Neural cell (in vitro differentiated cells): ENCODE results near the gene SLCO3A1. TPM values are rescaled to one million over a fixed set of nuclear protein-coding genes. Genes with fewer than 3 reads are reported as not detected.

ENCODE experiments used
- H2AFZ ChIP-seq: fragments of 200-600, 300-800 bp; sonication (generic), shearing (Covaris generic); 2 replicates; pipeline ENCODE4 v1.6.0; 2014; ENCODE audit warnings: low read depth, mild to moderate bottlenecking, antibody characterized with exemption, low read length, moderate library complexity
- H3F3A ChIP-seq: fragments of 200-600 bp; shearing (Covaris generic); 2 replicates; pipeline ENCODE4 v1.6.1; 2016; ENCODE audit warnings: mild to moderate bottlenecking, moderate library complexity, mixed read lengths, antibody characterized with exemption, low read length; ENCODE audit not compliant: insufficient read depth, poor library complexity, severe bottlenecking
- H3K27ac ChIP-seq: fragments of 200-600, 300-800 bp; sonication (generic), shearing (Covaris generic); 2 replicates; pipeline ENCODE4 v1.5.1; 2014; ENCODE audit warnings: mild to moderate bottlenecking, low read length, moderate library complexity
- H3K27me3 ChIP-seq: fragments of 300-800, 200-600 bp; sonication (generic), shearing (Covaris generic); 2 replicates; pipeline ENCODE4 v1.6.0; 2014; ENCODE audit warnings: mild to moderate bottlenecking, low read depth, low read length, moderate library complexity; ENCODE audit not compliant: insufficient read depth
- H3K36me3 ChIP-seq: fragments of 300-800, 200-600 bp; sonication (generic), shearing (Covaris generic); 2 replicates; pipeline ENCODE4 v1.5.1; 2014; ENCODE audit warnings: mild to moderate bottlenecking, antibody characterized with exemption, low read length, moderate library complexity; ENCODE audit not compliant: insufficient read depth
- H3K4me2 ChIP-seq: fragments of 300-800, 200-600 bp; sonication (generic), shearing (Covaris generic); 2 replicates; pipeline ENCODE4 v1.6.0; 2014; ENCODE audit warnings: mild to moderate bottlenecking, low read length
- H3K4me3 ChIP-seq: fragments of 300-800, 200-600 bp; sonication (generic), shearing (Covaris generic); 2 replicates; pipeline ENCODE4 v1.5.1; 2014; ENCODE audit warnings: mild to moderate bottlenecking, low read length, moderate library complexity
- H3K79me2 ChIP-seq: fragments of 200-600 bp; shearing (Covaris generic); replicated peaks from 2 replicates; pipeline ENCODE4 v1.6.0; 2014; ENCODE audit warnings: mild to moderate bottlenecking, low read length, moderate library complexity; ENCODE audit not compliant: insufficient read depth
- H3K9ac ChIP-seq: fragments of 300-800, 200-600 bp; sonication (generic), shearing (Covaris generic); 2 replicates; pipeline ENCODE4 v1.6.1; 2016; ENCODE audit warnings: mild to moderate bottlenecking, low read length, mixed read lengths
- H3K9me2 ChIP-seq: fragments of 200-600 bp; shearing (Covaris generic); 2 replicates; pipeline ENCODE4 v1.6.1; 2016; ENCODE audit warnings: mild to moderate bottlenecking, low read length, mixed read lengths; ENCODE audit not compliant: insufficient read depth
- H3K9me3 ChIP-seq: fragments of 200-600, 300-800 bp; sonication (generic), shearing (Covaris generic); 2 replicates; pipeline ENCODE4 v1.6.1; 2016; ENCODE audit warnings: mild to moderate bottlenecking, mixed run types, low read length, moderate library complexity, mixed read lengths
- H4K20me1 ChIP-seq: fragments of 200-600 bp; shearing (Covaris generic); 2 replicates; pipeline ENCODE4 v1.6.1; 2016; ENCODE audit warnings: mild to moderate bottlenecking, mixed run types; ENCODE audit not compliant: insufficient read depth
- EP300 ChIP-seq: fragments of 450-650 bp; conservative IDR thresholded peaks from 2 replicates; pipeline ENCODE4 v1.6.1; 2014; ENCODE audit warnings: antibody characterized with exemption, mild to moderate bottlenecking, moderate library complexity; ENCODE audit not compliant: poor library complexity, severe bottlenecking
- EZH2 ChIP-seq: fragments of 200-600, 300-800 bp; shearing (Covaris generic), sonication (generic); IDR thresholded peaks from 2 replicates; pipeline ENCODE4 v1.6.1; 2014; ENCODE audit warnings: antibody characterized with exemption, low read length, borderline replicate concordance, mild to moderate bottlenecking; ENCODE audit not compliant: insufficient read depth, poor library complexity, severe bottlenecking
- MXI1 ChIP-seq: fragments of 450-650 bp; conservative IDR thresholded peaks from 2 replicates; pipeline ENCODE4 v1.6.1; 2014; ENCODE audit warnings: antibody characterized with exemption, mild to moderate bottlenecking; ENCODE audit not compliant: poor library complexity, severe bottlenecking
- POLR2AphosphoS5 ChIP-seq: IDR thresholded peaks from 2 replicates; pipeline ENCODE4 v1.6.1; 2012
- RAD21 ChIP-seq: fragments of 450-650 bp; conservative IDR thresholded peaks from 2 replicates; pipeline ENCODE4 v1.6.1; 2014; ENCODE audit warnings: antibody characterized with exemption, mild to moderate bottlenecking, moderate library complexity
- SMC3 ChIP-seq: fragments of 450-650 bp; conservative IDR thresholded peaks from 2 replicates; pipeline ENCODE4 v1.6.1; 2014; ENCODE audit warnings: antibody characterized with exemption, mild to moderate bottlenecking, moderate library complexity; ENCODE audit not compliant: poor library complexity
- TAF1 ChIP-seq: IDR thresholded peaks from 2 replicates; pipeline ENCODE4 v1.6.1; 2012; ENCODE audit warnings: low read depth
- polyA plus RNA-seq: library from polyadenylated mRNA; depleted of rRNA; stranded (reverse); fragments of >200 nt; gene quantifications from 2 replicates; pipeline ENCODE4 v1.2.3, GENCODE V29; 2014
- TF ChIP-seq, protein P1 (sequence below): fragments of 450-650 bp; IDR thresholded peaks from 2 replicates; pipeline ENCODE4 v1.5.1; 2014; ENCODE audit warnings: antibody characterized with exemption, mild to moderate bottlenecking, moderate library complexity; ENCODE audit not compliant: poor library complexity, severe bottlenecking
- TF ChIP-seq, protein P2 (sequence below): IDR thresholded peaks from 2 replicates; pipeline ENCODE4 v1.6.1; 2012; ENCODE audit warnings: borderline replicate concordance

The SLCO3A1 gene
- polyA plus RNA-seq, 1 donor from 2014 or later, result 14.2 TPM

DNA sequence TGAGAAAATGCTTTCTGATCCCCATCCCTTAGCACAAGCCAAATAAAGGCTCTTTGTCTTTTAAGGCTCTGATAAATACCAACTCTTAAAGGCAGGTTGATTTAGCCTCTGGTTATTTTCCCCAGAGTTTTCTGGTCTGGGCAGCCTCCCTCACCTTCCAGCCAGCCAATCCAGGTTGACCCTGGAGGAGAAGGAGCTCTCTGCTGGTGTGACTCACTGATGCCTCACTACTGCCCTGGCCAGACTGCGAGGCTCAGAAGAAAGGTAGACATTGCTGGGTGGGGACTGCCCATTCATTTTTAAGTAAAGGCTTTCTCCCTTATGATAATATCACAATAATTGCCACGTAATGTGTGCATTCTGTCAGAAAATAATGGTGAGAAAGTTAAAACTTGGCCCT is 37.1 kb downstream of the SLCO3A1 start:
- Histone ChIP-seq H3K27me3 (no peaks in the 10 kb centered on the region), H3K9me2 (no peaks in the 10 kb centered on the region), H3F3A (no peaks in the 10 kb centered on the region), H3K27ac (no peak overlapping the region), H3K4me3 (no peak overlapping the region), H3K4me2 (no peak overlapping the region), H3K9me3 (no peaks in the 10 kb centered on the region), H4K20me1 (no peaks in the 10 kb centered on the region), H3K79me2 (peaks cover 18% of the 10 kb centered on the region), H3K36me3 (peaks cover 3% of the 10 kb centered on the region), H2AFZ (no peak overlapping the region), H3K9ac (no peak overlapping the region)
- TF ChIP-seq, protein P1, sequence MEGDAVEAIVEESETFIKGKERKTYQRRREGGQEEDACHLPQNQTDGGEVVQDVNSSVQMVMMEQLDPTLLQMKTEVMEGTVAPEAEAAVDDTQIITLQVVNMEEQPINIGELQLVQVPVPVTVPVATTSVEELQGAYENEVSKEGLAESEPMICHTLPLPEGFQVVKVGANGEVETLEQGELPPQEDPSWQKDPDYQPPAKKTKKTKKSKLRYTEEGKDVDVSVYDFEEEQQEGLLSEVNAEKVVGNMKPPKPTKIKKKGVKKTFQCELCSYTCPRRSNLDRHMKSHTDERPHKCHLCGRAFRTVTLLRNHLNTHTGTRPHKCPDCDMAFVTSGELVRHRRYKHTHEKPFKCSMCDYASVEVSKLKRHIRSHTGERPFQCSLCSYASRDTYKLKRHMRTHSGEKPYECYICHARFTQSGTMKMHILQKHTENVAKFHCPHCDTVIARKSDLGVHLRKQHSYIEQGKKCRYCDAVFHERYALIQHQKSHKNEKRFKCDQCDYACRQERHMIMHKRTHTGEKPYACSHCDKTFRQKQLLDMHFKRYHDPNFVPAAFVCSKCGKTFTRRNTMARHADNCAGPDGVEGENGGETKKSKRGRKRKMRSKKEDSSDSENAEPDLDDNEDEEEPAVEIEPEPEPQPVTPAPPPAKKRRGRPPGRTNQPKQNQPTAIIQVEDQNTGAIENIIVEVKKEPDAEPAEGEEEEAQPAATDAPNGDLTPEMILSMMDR, result no peak
- TF ChIP-seq EZH2 (no peak), POLR2AphosphoS5 (no peak), TAF1 (no peak), SMC3 (no peak), EP300 (no peak), MXI1 (no peak), RAD21 (no peak)
- TF ChIP-seq, protein P2, sequence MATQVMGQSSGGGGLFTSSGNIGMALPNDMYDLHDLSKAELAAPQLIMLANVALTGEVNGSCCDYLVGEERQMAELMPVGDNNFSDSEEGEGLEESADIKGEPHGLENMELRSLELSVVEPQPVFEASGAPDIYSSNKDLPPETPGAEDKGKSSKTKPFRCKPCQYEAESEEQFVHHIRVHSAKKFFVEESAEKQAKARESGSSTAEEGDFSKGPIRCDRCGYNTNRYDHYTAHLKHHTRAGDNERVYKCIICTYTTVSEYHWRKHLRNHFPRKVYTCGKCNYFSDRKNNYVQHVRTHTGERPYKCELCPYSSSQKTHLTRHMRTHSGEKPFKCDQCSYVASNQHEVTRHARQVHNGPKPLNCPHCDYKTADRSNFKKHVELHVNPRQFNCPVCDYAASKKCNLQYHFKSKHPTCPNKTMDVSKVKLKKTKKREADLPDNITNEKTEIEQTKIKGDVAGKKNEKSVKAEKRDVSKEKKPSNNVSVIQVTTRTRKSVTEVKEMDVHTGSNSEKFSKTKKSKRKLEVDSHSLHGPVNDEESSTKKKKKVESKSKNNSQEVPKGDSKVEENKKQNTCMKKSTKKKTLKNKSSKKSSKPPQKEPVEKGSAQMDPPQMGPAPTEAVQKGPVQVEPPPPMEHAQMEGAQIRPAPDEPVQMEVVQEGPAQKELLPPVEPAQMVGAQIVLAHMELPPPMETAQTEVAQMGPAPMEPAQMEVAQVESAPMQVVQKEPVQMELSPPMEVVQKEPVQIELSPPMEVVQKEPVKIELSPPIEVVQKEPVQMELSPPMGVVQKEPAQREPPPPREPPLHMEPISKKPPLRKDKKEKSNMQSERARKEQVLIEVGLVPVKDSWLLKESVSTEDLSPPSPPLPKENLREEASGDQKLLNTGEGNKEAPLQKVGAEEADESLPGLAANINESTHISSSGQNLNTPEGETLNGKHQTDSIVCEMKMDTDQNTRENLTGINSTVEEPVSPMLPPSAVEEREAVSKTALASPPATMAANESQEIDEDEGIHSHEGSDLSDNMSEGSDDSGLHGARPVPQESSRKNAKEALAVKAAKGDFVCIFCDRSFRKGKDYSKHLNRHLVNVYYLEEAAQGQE, result no peak

DNA sequence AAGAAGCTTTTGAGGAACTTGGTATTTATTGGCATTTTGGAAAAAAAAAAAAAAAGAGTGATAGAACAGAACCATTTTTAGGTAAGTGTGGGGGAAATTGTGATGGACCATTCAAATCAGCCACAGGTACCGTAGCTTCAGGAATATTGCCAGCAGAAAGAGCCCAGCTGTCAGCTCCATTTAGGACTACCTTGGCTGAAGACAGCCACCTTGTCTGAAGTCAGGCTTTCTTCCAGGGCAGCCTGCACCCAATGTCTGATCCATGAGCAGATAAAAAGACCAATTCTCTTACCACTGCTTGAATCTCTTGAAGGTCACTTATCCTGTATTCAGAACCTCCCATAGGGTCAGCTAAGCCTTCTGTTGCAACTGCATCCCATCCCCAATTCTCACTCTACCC is 37.6 kb downstream of the SLCO3A1 start:
- no peak overlapping the region for H3K27ac ChIP-seq
- no peak overlapping the region for H2AFZ ChIP-seq
- no peaks in the 10 kb centered on the region for H4K20me1 ChIP-seq
- TF ChIP-seq TAF1 (no peak), RAD21 (no peak), EP300 (no peak), SMC3 (no peak), POLR2AphosphoS5 (no peak), MXI1 (no peak), EZH2 (no peak)
- TF ChIP-seq, protein P2, result no peak
- TF ChIP-seq, protein P1, result no peak
- peaks cover 18% of the 10 kb centered on the region for H3K79me2 ChIP-seq
- H3K9me3 ChIP-seq, result no peaks in the 10 kb centered on the region
- H3K9ac ChIP-seq, result no peak overlapping the region
- no peaks in the 10 kb centered on the region for H3K9me2 ChIP-seq
- peaks cover 3% of the 10 kb centered on the region for H3K36me3 ChIP-seq
- H3K27me3 ChIP-seq, result no peaks in the 10 kb centered on the region
- H3K4me2 ChIP-seq, result no peak overlapping the region
- no peak overlapping the region for H3K4me3 ChIP-seq
- no peaks in the 10 kb centered on the region for H3F3A ChIP-seq
